ENCODE measurements around the gene MAP3K9.
A peak's percentile ranks its signal among the peaks of the same experiment; 100 is the strongest.

MAP3K9 gene

GRCh38 chr14:70821584-70822529 is 12.5 kb upstream of the MAP3K9 start:
- DNase-seq: peak; percentile 25
- H3K27ac ChIP-seq (ENCODE audit: low read length): no peak overlapping the region
- H4K20me1 ChIP-seq (ENCODE audit: insufficient read depth, low read length): no peaks in the 10 kb centered on the region
- no peaks in the 10 kb centered on the region for H3K9me2 ChIP-seq (replicated peaks; ENCODE audit: insufficient read depth, low read length)
- H3K36me3 ChIP-seq (replicated peaks; ENCODE audit: insufficient read depth, low read length): no peaks in the 10 kb centered on the region
- H3K79me2 ChIP-seq (ENCODE audit: low read length): no peaks in the 10 kb centered on the region
- peak overlapping the region; percentile 83 for H3K4me2 ChIP-seq (ENCODE audit: low read depth, low read length)
- H3K27me3 ChIP-seq (replicated peaks; ENCODE audit: insufficient read depth, low read length): no peaks in the 10 kb centered on the region
- H3K4me1 ChIP-seq (ENCODE audit: low read length): no peaks in the 10 kb centered on the region
- peak overlapping the region; percentile 56; the same call in 1 of the 2 replicates for H2AFZ ChIP-seq (ENCODE audit: low read length)
- no peaks in the 10 kb centered on the region for H3K9me3 ChIP-seq (replicated peaks; ENCODE audit: insufficient read depth, low read length)
- H3K9ac ChIP-seq (ENCODE audit: low read length): peak overlapping the region; percentile 28; the same call in 1 of the 2 replicates
- peak overlapping the region; percentile 65 for H3K4me3 ChIP-seq (ENCODE audit: low read length)
- H3F3A ChIP-seq (ENCODE audit: insufficient read depth, low read length): no peaks in the 10 kb centered on the region
- TF ChIP-seq EZH2 (optimal IDR thresholded peaks at IDR 0.05; ENCODE audit: low read depth, low read length) (no peak), CTCF (IDR thresholded peaks at IDR 0.05; ENCODE audit: low read length) (no peak), EZH2phosphoT487 (IDR thresholded peaks at IDR 0.05; ENCODE audit: low read length) (no peak)

GRCh38 chr14:70816525-70816924 is 7.2 kb upstream of the MAP3K9 start:
- DNase-seq: no peak
- H3K27ac ChIP-seq (ENCODE audit: low read length): no peak overlapping the region

GRCh38 chr14:70814466-70814865 is 5.2 kb upstream of the MAP3K9 start:
- H3K9me3 ChIP-seq (replicated peaks; ENCODE audit: insufficient read depth, low read length): no peaks in the 10 kb centered on the region
- H3K79me2 ChIP-seq (ENCODE audit: low read length): no peaks in the 10 kb centered on the region
- no peak for TF ChIP-seq EZH2 (optimal IDR thresholded peaks at IDR 0.05; ENCODE audit: low read depth, low read length)
- TF ChIP-seq EZH2phosphoT487 (IDR thresholded peaks at IDR 0.05; ENCODE audit: low read length): no peak
- no peak for TF ChIP-seq CTCF (IDR thresholded peaks at IDR 0.05; ENCODE audit: low read length)
- no peak overlapping the region for H3K4me3 ChIP-seq (ENCODE audit: low read length)
- no peaks in the 10 kb centered on the region for H3K4me1 ChIP-seq (ENCODE audit: low read length)
- H3F3A ChIP-seq (ENCODE audit: insufficient read depth, low read length): no peaks in the 10 kb centered on the region
- no peak overlapping the region for H3K9ac ChIP-seq (ENCODE audit: low read length)
- H3K27me3 ChIP-seq (replicated peaks; ENCODE audit: insufficient read depth, low read length): no peaks in the 10 kb centered on the region
- H3K27ac ChIP-seq (ENCODE audit: low read length): no peak overlapping the region
- H4K20me1 ChIP-seq (ENCODE audit: insufficient read depth, low read length): no peaks in the 10 kb centered on the region
- no peak overlapping the region for H3K4me2 ChIP-seq (ENCODE audit: low read depth, low read length)
- DNase-seq: no peak
- no peak overlapping the region for H2AFZ ChIP-seq (ENCODE audit: low read length)
- no peaks in the 10 kb centered on the region for H3K9me2 ChIP-seq (replicated peaks; ENCODE audit: insufficient read depth, low read length)
- no peaks in the 10 kb centered on the region for H3K36me3 ChIP-seq (replicated peaks; ENCODE audit: insufficient read depth, low read length)

More at GRCh38 chr14:70816525-70816924, 7.2 kb upstream of the MAP3K9 start:
- H3K27me3 ChIP-seq (replicated peaks; ENCODE audit: insufficient read depth, low read length): no peaks in the 10 kb centered on the region
- no peak overlapping the region for H3K9ac ChIP-seq (ENCODE audit: low read length)
- no peaks in the 10 kb centered on the region for H3K4me1 ChIP-seq (ENCODE audit: low read length)
- no peak overlapping the region for H3K4me2 ChIP-seq (ENCODE audit: low read depth, low read length)
- H3K36me3 ChIP-seq (replicated peaks; ENCODE audit: insufficient read depth, low read length): no peaks in the 10 kb centered on the region
- no peaks in the 10 kb centered on the region for H3K79me2 ChIP-seq (ENCODE audit: low read length)
- no peak overlapping the region for H2AFZ ChIP-seq (ENCODE audit: low read length)
- no peak overlapping the region for H3K4me3 ChIP-seq (ENCODE audit: low read length)
- H3K9me2 ChIP-seq (replicated peaks; ENCODE audit: insufficient read depth, low read length): no peaks in the 10 kb centered on the region
- no peaks in the 10 kb centered on the region for H4K20me1 ChIP-seq (ENCODE audit: insufficient read depth, low read length)
- H3F3A ChIP-seq (ENCODE audit: insufficient read depth, low read length): no peaks in the 10 kb centered on the region
- H3K9me3 ChIP-seq (replicated peaks; ENCODE audit: insufficient read depth, low read length): no peaks in the 10 kb centered on the region
- no peak for TF ChIP-seq CTCF (IDR thresholded peaks at IDR 0.05; ENCODE audit: low read length)
- no peak for TF ChIP-seq EZH2 (optimal IDR thresholded peaks at IDR 0.05; ENCODE audit: low read depth, low read length)
- no peak for TF ChIP-seq EZH2phosphoT487 (IDR thresholded peaks at IDR 0.05; ENCODE audit: low read length)
